Measurements from ENCODE around the gene PRM3. TPM values are rescaled to one million over a fixed set of nuclear protein-coding genes. Genes with fewer than 3 reads are reported as not detected.

The PRM3 gene
- total and polyA plus RNA-seq, 2 of the 8 experiments (the other 6 are each of a cell fraction or from before 2014, with no cell fraction given) = not detected

DNA sequence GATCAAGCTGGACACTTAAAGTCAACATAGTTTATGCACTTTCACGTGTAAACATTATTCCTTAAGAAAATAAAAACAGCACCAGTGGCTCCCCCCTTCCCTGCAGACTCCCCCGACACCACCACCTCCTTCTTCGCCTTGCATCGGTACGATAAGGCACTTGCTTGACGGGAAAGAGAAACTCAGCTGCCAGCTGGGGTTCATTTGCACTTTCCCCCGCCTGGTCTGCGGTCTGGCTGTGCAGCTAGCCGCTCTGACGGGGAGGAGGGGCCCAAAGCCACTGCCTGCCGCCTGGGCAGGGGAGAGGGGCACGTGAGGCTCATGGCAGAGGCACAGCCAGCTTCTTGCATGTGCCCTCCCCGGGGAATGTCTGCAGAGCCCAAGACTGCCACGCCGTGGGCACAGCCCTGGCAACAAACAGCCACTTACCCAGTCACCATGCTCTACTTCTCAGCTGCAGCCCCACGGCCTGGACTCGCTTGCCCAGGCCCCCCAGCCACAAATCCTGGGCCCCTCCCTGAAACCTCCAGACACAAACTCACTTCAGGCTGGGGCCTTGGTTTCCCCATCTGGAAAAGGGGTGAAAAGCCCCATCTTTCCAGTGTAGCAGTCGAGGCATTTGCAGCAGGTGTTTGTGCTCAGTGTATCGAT lies 24.2 kb upstream of the PRM3 start:
- no peak overlapping the region for H3K4me3 ChIP-seq (ENCODE audit: extremely low read depth in 1 of 4, insufficient read depth in 2 of 4, low read depth in 3 of 4, low read length in 4 of 4)
- H3K23me2 ChIP-seq (ENCODE audit: low read depth, low read length) = no peaks in the 10 kb centered on the region
- H3K4me2 ChIP-seq (ENCODE audit: insufficient read depth in 1 of 2, low read depth in 2 of 2, low read length in 2 of 2) = peak overlapping the region; percentile 7 to 22; a peak in 2 of 4 replicates
- no peak overlapping the region for H3K56ac ChIP-seq (replicated peaks; ENCODE audit: insufficient read length, low read depth, low read length)
- H2AFZ ChIP-seq (ENCODE audit: low read length) = 0 out of 2 replicates have a peak overlapping the region, but pooled peaks have one; percentile 9
- H4K20me1 ChIP-seq (replicated peaks in 1 of 2; ENCODE audit: control insufficient read depth in 1 of 2, insufficient read depth in 2 of 2, low read length in 2 of 2) = no peaks in the 10 kb centered on the region
- peak overlapping the region; percentile 90; the same call in 1 of the 2 replicates for H2BK12ac ChIP-seq (ENCODE audit: low read depth, low read length)
- H3K27me3 ChIP-seq (replicated peaks in 1 of 4; ENCODE audit: control insufficient read depth in 3 of 4, extremely low read depth in 1 of 4, insufficient read depth in 3 of 4, low read length in 3 of 4) = no peaks in the 10 kb centered on the region
- peak overlapping the region; percentile 6; the same call in 1 of the 2 replicates for H2BK20ac ChIP-seq (ENCODE audit: low read length)
- H4K5ac ChIP-seq (ENCODE audit: insufficient read length, low read depth, low read length) = peak overlapping the region; percentile 34
- no peak overlapping the region for H3K27ac ChIP-seq (ENCODE audit: low read depth, low read length)
- H2BK15ac ChIP-seq (ENCODE audit: low read length) = peak overlapping the region; percentile 72; the same call in 1 of the 2 replicates
- H3K18ac ChIP-seq (ENCODE audit: extremely low read depth, low read length) = peak overlapping the region; percentile 83
- H3K14ac ChIP-seq (ENCODE audit: insufficient read length) = no peak overlapping the region
- no peak overlapping the region for H3K9ac ChIP-seq (replicated peaks in 1 of 4; ENCODE audit: extremely low read depth in 1 of 4, low read depth in 3 of 4, low read length in 3 of 4)
- FAIRE-seq (no peak), DNase-seq (ENCODE audit: low read depth in 1 of 2, low spot score in 2 of 2) (peak in 1 of 2 experiments; percentile 66)
- peaks cover 5 to 9% (median 9%) of the 10 kb centered on the region in 4 experiments for H3K4me1 ChIP-seq (replicated peaks in 1 of 4; ENCODE audit: control insufficient read depth in 3 of 4, insufficient read depth in 4 of 4, low read length in 3 of 4)
- no peaks in the 10 kb centered on the region for H3K9me3 ChIP-seq (ENCODE audit: insufficient read depth in 2 of 2, low read depth in 1 of 2, low read length in 1 of 2)
- peak overlapping the region; percentile 68 for H4K91ac ChIP-seq (replicated peaks; ENCODE audit: insufficient read length, low read length)
- H3K79me2 ChIP-seq (ENCODE audit: control insufficient read depth in 1 of 2, insufficient read depth in 2 of 2, low read length in 2 of 2) = no peaks in the 10 kb centered on the region
- H3K79me1 ChIP-seq (ENCODE audit: low read depth, low read length) = no peaks in the 10 kb centered on the region
- 0 out of 2 replicates have a peak overlapping the region, but pooled peaks have one; percentile 26 for H2BK5ac ChIP-seq (ENCODE audit: low read depth, low read length)
- WGBS, 2 experiments (ENCODE audit: extremely low coverage in 1 of 2, insufficient coverage in 1 of 2, insufficient read length in 1 of 2, insufficient replicate concordance in 2 of 2, low coverage in 1 of 2, low lambda C conversion rate in 2 of 2, missing lambda C conversion rate in 1 of 2) = 37% methylated on average over 18 of the region's 19 CpGs; no CpG with 5 or more reads in 1 of the 2 experiments
- no peak overlapping the region for H2AK5ac ChIP-seq (ENCODE audit: low read depth, low read length)
- no peaks in the 10 kb centered on the region for H3K36me3 ChIP-seq (ENCODE audit: control insufficient read depth in 2 of 4, insufficient read depth in 4 of 4, low read length in 3 of 4)
- POLR2A ChIA-PET (ENCODE audit: partially characterized antibody) = interaction anchor here (0.8 to 2.7 kb wide), 9 partner anchors 9 to 42 kb away, joined by 3 to 11 read pairs (median 4); partner anchors contain the start of gene SOCS1
- H2BK120ac ChIP-seq (replicated peaks; ENCODE audit: low read depth, low read length) = peak overlapping the region; percentile 36
- no peak overlapping the region for H3K23ac ChIP-seq (ENCODE audit: insufficient read length)
- H3K4ac ChIP-seq (replicated peaks; ENCODE audit: insufficient read length, low read depth, low read length) = no peak overlapping the region
- H4K8ac ChIP-seq (ENCODE audit: extremely low read depth, insufficient read depth, low read length) = peak overlapping the region; percentile 53; the same call in 1 of the 2 replicates
- CTCF ChIA-PET (ENCODE audit: partially characterized antibody) = interaction anchor here (0.8 to 3.8 kb wide), 7 partner anchors 13 to 80 kb away, joined by 3 to 13 read pairs (median 4); partner anchors contain the start of genes SOCS1 and TNP2
- TF ChIP-seq, protein P1, sequence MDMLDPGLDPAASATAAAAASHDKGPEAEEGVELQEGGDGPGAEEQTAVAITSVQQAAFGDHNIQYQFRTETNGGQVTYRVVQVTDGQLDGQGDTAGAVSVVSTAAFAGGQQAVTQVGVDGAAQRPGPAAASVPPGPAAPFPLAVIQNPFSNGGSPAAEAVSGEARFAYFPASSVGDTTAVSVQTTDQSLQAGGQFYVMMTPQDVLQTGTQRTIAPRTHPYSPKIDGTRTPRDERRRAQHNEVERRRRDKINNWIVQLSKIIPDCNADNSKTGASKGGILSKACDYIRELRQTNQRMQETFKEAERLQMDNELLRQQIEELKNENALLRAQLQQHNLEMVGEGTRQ (IDR thresholded peaks at IDR 0.05; ENCODE audit: low read length) = 0 out of 2 replicates have a peak, but pooled peaks have one; percentile 33
- TF ChIP-seq RXRA (IDR thresholded peaks at IDR 0.05; ENCODE audit: insufficient read depth, low read depth, low read length) (no peak), BRCA1 (IDR thresholded peaks at IDR 0.05; ENCODE audit: low read depth, low read length) (no peak), SIN3A (conservative IDR thresholded peaks at IDR 0.05 in 1 of 2, IDR thresholded peaks at IDR 0.05 in 1 of 2; ENCODE audit: low read depth in 1 of 2, low read length in 2 of 2) (0 out of 4 replicates have a peak, but pooled peaks of 1 of the 2 experiments have one; percentile 45), TEAD4 (IDR thresholded peaks at IDR 0.05; ENCODE audit: low read depth, low read length) (0 out of 2 replicates have a peak, but pooled peaks have one; percentile 1)
- TF ChIP-seq, protein P2, sequence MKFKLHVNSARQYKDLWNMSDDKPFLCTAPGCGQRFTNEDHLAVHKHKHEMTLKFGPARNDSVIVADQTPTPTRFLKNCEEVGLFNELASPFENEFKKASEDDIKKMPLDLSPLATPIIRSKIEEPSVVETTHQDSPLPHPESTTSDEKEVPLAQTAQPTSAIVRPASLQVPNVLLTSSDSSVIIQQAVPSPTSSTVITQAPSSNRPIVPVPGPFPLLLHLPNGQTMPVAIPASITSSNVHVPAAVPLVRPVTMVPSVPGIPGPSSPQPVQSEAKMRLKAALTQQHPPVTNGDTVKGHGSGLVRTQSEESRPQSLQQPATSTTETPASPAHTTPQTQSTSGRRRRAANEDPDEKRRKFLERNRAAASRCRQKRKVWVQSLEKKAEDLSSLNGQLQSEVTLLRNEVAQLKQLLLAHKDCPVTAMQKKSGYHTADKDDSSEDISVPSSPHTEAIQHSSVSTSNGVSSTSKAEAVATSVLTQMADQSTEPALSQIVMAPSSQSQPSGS (IDR thresholded peaks at IDR 0.05; ENCODE audit: low read length) = no peak
- TF ChIP-seq, protein P3, sequence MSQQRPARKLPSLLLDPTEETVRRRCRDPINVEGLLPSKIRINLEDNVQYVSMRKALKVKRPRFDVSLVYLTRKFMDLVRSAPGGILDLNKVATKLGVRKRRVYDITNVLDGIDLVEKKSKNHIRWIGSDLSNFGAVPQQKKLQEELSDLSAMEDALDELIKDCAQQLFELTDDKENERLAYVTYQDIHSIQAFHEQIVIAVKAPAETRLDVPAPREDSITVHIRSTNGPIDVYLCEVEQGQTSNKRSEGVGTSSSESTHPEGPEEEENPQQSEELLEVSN (IDR thresholded peaks at IDR 0.05) = 0 out of 2 replicates have a peak, but pooled peaks have one; percentile 25
